EH (cell line): Measurements from ENCODE around the gene POLL.

Experiments
- DNase-seq: peaks from one replicate; pipeline ENCODE4 v3.0.0-alpha.2; 2015; ENCODE audit warnings: low read depth

Gene POLL

DNA sequence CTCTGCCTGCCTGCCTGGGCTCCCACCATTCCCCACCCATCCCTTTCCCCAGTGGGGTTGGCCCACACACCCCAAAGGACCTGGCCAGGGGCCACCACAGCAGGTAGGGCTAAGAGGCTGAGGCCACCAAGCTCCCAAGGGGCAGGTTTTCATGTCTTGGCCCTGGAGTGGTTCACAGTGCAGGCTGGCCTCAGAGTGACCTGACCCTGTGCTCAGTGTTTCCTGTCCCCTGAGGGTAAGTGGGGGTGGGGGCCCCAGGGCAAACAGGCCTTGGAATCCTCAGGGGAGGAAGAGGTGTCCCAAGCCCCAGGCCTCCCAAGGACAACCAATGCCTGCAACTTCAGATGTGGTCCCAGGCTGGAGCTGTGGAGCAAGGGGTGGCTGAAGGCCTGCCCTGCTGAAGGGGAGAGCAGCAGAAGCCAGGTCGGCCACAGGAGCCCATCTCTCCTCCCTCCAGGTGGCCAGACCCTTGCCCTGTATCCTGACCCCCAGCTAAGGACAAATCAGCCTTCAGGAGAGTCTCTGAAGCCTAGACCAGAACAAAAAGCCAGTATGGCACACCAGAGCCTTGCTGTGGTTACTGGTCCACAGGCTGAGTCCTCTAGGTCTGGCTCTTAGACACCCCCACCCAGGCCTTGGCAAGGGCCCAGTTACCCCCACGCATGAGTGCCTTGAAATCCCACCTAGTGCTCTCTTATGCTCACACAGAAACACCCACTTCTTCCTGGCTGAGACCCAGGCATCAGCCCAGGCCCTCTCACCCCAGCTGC is 27.6 kb downstream of the POLL start:
- DNase-seq: no peak

DNA sequence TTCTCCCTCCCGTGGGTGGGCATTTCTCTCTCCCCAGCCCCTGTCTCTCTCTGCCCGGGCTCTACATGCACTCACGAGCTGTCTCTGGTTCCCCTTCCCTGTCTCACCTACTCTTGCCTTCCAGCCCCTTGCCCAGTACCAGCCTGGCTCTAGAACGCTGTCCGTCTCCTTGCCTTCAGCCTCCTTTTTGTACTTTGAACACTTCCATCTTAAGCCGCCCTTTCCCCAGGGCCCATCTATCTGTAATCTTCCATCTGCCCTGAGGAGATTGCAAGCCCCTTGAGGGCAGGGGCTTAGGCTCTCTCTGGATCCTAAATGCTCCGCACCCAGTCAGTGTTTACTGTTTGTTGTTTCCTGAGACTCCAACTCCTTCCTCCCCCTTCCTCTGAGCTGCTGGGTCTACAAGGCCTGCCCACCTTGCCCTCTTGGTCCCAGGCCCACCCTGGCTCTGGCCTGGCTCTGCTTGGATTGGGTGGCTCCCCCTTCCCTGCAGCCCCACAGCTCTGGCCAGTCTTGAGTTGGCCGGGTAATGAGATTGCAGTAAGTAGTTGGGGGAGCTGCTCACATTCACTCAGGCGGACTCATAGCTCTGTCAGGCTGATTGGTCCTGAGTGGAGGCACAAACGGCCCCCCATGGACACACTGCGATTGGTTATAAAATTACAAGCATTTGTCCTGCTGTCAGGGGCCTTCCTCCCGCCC is 28.3 kb downstream of the POLL start:
- no peak for DNase-seq

DNA sequence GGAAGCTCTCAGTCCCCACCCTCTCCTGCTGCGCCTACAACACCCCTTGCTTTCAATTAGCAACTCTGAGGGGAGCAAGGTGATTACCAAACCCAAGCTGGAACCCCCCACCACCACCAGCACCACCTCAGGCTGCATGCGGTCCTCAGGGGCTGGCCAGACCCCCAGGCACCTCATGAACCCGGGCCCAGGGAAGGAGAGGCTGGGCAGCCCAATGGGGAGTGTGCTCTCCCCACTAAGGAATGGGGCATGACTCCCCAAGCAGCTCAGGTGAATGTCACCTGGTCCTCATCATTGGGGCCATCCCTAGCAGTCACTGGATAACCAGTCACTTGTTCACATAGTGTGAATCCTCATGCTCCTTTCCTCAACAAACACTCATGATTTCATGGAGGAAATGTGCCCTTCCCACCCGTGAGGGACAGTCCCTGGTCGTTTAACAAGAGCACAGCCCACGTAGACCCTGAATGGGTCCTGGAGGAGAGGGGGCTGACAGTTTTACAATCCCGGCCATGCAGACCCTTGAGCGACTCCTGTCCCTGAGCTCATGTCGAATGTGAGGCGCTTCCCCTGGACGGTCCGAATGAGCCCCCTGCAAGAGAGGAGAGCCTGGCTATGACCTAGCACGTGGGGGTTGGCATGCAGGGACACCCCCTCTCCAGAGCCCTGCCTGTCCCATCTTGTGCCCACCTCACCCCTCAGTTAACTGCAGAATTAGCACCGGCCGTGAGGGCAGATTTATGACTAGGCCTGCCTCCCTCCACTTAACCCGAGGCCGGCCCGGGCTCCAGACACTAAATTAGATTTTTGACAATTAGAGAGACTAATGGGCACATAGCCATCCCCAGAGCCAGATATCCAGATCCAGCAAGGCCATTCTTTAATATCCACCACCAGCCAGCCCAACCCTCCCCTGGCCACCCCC is 29.1 kb downstream of the POLL start:
- DNase-seq: no peak

DNA sequence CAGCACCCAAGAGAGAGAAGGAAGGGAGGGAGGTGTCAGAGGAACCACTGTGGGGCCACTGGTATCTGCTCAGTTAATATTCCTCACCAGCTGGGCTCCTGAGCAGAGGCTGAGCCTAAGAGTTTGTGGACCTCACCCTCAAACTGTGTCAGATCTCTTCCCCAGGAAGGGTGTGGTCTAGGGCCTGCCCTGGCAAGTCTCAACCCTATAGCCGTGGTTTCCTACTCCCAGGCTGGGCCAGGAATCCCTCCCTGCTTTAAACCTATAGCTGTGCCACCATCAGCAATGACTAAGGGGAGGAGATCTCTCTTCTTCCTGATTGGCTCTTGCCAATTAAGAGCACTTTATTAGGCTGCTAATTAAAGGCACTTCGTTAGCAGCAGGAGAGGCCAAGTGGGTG is 29.9 kb downstream of the POLL start:
- DNase-seq: no peak

DNA sequence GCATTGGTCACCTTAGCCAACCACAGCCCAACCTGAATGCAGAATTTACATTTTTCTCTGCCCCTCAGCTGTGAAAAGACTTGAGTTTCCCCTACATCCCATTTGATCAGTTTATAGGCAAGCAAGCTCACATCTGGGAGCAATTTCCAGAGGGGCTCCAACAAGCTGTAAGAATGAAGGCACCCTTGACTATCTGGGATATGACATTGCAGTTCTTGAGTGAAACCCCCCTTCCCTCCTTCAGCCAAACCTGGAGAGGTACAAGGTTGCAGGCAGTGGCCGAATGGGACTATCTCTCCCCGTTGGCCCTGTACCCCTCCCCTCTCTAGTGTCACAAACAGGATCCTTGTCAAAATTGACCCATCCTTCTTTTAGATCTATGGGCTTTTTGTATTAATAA is 30.5 kb downstream of the POLL start:
- DNase-seq: no peak

DNA sequence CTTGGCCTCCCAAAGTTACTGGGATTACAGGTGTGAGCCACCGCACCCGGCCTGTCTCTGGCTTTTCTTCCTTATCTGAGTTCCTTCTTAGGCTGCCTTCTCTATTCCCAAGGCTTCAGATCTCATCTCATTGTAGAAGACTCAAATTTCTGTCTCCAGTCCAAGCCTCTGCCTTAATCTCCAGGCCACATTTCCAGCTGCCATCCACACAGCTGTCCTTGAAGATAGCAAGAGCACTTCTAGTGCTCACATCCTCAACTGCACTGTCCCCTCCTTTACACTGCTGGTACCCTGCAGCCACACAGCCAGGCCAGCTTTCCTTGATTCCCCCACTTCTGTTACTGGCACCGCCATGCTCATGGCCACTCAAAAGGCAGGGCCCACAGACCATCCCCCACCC is 35.6 kb downstream of the POLL start:
- no peak for DNase-seq

DNA sequence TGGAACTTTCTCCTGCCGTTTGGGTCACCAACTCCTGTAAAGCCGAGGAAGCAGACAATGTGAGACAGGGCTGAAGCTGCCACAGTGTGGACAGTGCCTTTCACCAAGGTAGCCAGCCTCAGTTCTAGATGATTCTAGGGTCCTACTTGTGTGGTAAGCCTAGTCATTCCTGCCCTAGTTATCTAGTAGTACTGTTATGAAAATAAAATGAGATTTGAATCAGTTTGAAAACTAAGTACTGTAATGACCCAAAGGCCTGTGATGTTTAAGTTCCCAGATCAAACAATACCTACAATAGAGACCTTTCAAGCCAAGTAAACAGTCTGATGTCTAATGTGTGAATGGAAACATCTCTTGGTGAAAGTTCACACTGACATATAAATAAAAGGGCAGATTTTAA is 37.1 kb downstream of the POLL start:
- DNase-seq: no peak

DNA sequence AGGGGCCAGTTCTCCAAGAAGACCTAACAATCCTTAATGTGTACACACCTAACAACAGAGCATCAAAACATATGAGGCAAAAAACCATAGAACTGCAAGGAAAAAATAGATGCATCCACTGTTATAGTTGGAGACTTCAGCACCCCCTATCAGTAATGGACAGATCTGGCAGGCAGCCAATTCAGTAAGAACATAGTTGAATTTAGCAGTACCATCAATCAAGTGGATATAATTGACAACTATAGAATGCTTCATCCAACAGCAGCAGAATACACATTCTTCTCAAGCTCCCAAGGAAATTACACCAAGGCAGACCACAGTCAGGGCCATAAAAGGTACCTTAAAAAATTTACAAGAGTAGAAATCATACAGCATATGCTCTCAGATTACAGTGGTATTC is 42.2 kb downstream of the POLL start:
- DNase-seq: no peak

DNA sequence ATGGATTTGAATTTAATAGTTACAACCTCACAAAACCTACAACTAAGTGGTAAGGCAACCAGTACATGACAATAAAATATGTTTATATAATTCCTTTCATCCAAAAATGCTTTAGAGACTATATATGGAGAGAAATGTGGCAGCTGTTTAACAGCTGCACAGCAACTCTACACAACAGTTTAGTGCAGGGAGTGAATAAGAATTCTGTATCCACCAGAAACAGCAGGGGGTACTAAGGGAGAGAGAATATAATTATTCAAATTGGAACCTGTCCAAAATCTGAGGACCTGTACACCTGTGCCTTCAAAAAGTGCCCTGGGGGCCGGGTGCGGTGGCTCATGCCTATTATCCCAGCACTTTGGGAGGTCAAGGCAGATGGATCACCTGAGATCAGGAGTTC is 49.6 kb downstream of the POLL start:
- no peak for DNase-seq

DNA sequence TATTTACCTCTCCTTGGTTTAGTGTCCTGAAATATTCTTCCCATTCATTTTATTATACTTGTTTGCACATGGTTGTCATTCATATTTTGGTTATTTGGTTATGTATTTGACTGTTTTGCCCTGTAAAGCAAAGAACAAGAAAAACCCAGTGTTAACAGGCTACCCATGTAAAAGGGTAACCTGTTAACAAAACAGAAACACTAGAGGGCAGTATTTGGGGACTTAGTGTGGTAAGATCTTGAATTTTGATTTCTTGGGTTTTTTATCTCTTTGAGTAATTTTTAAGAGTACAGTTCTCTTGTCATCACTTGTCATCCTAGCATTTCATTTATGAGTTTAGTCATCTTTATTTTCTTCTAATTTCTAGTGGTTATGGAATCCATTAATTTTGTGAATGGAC is 51.3 kb downstream of the POLL start:
- DNase-seq: peak; percentile 32

DNA sequence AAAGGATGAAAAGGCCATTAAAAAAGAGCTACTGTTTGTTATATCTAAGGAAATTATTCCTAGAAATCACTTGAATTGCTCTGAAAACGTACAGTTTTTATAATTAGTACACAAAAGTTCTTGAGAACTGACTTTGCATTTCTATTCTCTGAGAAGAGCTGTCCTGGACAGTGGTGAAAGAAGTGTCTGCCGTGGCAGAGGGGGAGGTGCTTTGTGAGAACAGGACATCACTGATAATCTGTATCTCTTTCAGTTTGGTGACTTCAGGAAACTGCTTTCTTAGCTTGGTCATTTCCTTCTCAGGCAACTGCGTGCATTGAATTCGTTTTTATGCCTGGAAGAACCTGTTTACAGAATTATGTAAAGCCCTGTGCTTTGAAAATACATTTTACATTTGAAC is 52.1 kb downstream of the POLL start:
- no peak for DNase-seq

DNA sequence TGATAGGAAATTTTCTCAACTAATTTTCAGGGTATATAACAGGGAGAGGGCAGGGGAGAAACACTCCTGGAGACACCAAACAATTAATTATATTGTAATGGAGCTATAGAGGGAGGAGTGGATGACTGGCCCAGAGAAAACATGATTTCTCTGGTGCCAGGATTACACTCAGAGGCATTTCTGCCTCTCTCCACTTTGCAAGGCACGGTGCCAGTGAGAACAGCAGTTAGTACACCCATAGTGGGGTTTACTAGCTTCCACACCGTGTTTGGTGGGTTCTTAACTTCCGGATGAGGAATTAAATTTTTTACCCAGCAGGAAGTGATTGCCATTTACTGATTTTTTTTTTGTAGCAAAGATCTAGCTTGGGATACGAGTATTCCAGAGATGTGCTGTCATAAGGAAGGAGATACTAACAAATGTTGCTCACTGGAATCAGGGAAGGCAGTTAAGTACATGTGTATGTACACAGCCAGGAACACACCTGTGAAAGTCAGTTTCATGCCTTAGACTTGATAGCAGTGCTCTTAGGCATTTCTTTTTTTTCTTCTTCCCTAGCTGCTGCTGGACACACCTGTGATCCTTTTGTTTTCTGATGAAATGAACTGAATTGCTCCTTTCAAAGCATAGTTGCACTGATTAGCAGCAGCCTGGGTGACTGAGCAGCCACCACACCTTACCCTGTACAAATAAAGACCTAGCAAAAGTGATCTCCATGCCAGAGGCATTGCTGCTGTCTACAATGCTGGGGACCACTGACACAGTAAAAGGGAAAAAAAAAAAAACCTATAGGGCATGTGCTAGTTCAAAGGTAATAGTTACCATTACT is 58.1 kb downstream of the POLL start:
- DNase-seq: no peak

DNA sequence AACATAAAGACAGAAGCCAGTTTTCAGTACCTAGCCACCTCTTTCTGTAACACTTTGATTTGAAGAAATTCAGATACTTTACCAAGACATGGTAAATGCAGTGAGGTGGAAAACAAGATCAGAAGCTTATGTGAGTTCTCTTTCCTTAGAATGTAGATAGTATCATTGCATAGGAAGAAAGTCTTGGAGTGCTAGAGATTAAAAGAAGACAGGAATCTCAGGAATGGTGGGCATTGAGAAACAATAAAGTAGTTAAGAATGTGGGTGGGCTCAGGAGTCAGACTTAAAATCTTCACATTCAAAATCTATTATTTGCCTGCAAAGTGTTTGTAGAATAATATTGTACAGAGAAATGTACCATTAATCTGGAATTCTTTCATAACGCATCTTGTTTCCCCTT is 58.9 kb downstream of the POLL start:
- DNase-seq: peak; percentile 20
